MM.1S (cell line): ENCODE results near the gene CMIP.

ENCODE experiments used
- EZH2 ChIP-seq: fragments of 300-600 bp; sonication (generic); optimal IDR thresholded peaks from 2 replicates; pipeline ENCODE3; 2017; ENCODE audit warnings: low read depth, mild to moderate bottlenecking, antibody characterized with exemption, low read length, mixed read lengths
- TF ChIP-seq, protein P1 (sequence below): fragments of 300-600 bp; sonication (generic); IDR thresholded peaks from 2 replicates; pipeline ENCODE4 v1.5.1; 2016; ENCODE audit warnings: antibody characterized with exemption, low read length, mixed read lengths

- TF ChIP-seq, protein P1, sequence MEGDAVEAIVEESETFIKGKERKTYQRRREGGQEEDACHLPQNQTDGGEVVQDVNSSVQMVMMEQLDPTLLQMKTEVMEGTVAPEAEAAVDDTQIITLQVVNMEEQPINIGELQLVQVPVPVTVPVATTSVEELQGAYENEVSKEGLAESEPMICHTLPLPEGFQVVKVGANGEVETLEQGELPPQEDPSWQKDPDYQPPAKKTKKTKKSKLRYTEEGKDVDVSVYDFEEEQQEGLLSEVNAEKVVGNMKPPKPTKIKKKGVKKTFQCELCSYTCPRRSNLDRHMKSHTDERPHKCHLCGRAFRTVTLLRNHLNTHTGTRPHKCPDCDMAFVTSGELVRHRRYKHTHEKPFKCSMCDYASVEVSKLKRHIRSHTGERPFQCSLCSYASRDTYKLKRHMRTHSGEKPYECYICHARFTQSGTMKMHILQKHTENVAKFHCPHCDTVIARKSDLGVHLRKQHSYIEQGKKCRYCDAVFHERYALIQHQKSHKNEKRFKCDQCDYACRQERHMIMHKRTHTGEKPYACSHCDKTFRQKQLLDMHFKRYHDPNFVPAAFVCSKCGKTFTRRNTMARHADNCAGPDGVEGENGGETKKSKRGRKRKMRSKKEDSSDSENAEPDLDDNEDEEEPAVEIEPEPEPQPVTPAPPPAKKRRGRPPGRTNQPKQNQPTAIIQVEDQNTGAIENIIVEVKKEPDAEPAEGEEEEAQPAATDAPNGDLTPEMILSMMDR = no peak
- no peak for TF ChIP-seq EZH2
These were observed 27.3 kb downstream of the CMIP start for GRCh38 chr16:81471882-81472281.
